WI38 (cell line): ENCODE measurements around the gene CLPX.
"Not testable (repeated sequence)": the region's sequence is repeated elsewhere in the genome, so short reads cannot be mapped to it uniquely, and the experiment has no call there.

ENCODE experiments used
- H3K4me3 ChIP-seq: 2 replicates; pipeline ENCODE4 v1.5.1; 2011; ENCODE audit warnings: low read depth, mild to moderate bottlenecking, control low read depth, low read length
- TF ChIP-seq, protein P1 (sequence below): IDR thresholded peaks from 2 replicates; pipeline ENCODE4 v1.5.1; 2012; ENCODE audit warnings: low read depth, mild to moderate bottlenecking, control low read depth, low read length

The CLPX gene

GRCh38 chr15:65194826-65195547, 9.8 kb upstream of the CLPX start:
- TF ChIP-seq, protein P1, sequence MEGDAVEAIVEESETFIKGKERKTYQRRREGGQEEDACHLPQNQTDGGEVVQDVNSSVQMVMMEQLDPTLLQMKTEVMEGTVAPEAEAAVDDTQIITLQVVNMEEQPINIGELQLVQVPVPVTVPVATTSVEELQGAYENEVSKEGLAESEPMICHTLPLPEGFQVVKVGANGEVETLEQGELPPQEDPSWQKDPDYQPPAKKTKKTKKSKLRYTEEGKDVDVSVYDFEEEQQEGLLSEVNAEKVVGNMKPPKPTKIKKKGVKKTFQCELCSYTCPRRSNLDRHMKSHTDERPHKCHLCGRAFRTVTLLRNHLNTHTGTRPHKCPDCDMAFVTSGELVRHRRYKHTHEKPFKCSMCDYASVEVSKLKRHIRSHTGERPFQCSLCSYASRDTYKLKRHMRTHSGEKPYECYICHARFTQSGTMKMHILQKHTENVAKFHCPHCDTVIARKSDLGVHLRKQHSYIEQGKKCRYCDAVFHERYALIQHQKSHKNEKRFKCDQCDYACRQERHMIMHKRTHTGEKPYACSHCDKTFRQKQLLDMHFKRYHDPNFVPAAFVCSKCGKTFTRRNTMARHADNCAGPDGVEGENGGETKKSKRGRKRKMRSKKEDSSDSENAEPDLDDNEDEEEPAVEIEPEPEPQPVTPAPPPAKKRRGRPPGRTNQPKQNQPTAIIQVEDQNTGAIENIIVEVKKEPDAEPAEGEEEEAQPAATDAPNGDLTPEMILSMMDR: no peak
- no peak overlapping the region for H3K4me3 ChIP-seq

GRCh38 chr15:65192016-65192415, 6.9 kb upstream of the CLPX start:
- TF ChIP-seq, protein P1: no peak

GRCh38 chr15:65189102-65189740, 4.1 kb upstream of the CLPX start:
- TF ChIP-seq, protein P1: peak; percentile 72
- no peak overlapping the region for H3K4me3 ChIP-seq

More at GRCh38 chr15:65192016-65192415, 6.9 kb upstream of the CLPX start:
- H3K4me3 ChIP-seq: no peak overlapping the region

GRCh38 chr15:65188472-65188871, 3.3 kb upstream of the CLPX start:
- not testable (repeated sequence) for H3K4me3 ChIP-seq

DNA sequence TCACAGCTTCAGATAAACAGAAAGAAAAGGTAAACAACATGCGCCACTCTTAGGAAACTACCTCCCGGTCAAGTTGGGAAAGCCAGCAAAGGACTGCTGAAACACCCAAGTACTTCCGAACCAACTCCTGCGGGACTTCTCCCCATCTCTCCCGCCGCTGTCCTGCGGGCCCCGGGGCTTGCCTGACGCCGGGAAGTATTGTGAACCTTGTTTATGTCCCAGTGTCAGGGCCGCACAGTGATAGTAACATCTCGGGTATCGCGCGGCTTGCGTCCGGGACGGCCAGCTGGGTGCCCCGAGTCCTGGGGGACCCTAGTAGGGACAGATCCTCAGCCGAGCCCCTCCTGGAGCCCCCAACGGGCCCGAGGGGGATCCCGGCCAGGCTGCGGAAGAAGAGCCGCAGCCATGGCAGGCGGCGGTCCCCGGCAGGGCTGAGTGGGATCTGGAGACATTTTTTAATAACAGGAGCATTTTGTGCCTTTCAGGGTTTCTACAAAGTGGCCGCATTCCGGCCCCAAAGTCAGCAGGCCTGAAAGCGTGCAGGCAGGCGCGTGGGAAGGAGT, 756 bp downstream of the CLPX start:
- TF ChIP-seq, protein P1: no peak
- peak overlapping the region; percentile 82 for H3K4me3 ChIP-seq

DNA sequence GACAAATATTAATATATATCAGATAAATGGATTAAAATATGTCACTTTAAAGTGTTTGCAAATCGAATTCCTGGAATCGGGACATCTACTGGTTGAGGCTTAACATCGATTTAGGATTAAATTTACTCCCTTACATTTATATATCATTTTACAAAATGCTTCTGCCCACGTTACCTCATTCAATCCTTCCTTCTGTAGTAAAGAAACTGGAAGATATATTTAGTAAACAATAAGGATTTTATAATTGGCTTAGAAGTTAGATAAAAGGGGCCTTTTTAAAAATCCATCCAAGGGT, 1.3 kb downstream of the CLPX start:
- TF ChIP-seq, protein P1: no peak
- peak overlapping the region; percentile 82 for H3K4me3 ChIP-seq

- H3K4me3 ChIP-seq: no peak overlapping the region
- TF ChIP-seq, protein P1: no peak
Observed at GRCh38 chr15:65182538-65182937, 2.6 kb downstream of the CLPX start.

DNA sequence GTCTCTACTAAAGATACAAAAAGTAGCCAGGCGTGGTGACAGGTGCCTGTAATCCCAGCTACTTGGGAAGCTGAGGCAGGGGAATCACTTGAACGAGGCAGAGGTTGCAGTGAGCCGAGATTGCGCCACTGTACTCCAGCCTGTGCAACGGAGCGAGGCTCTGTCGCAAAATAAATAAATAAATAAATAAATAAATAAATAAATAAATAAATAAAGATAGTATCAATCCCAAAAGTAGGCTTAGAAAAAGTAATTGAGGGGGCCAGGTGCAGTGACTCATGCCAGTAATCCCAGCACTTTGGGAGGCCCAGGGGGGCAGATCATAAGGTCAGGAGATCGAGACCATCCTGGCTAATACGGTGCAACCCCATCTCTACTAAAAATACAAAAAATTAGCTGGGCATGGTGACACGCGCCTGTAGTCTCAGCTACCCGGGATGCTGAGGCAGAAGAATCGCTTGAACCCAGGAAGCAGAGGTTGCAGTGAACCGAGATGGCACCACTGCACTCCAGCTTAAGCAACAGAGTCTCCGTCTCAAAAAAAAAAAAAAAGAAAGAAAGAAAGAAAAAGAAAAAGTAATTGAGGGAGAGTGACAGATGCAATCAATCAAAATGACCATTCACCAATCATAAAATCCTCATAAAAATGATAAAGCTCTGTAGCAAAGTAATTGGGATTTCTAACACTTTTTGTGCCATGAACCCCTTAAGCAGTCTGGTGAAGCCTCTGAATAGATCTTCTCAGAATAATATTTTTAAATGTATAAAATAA, 3.4 kb downstream of the CLPX start:
- not testable (repeated sequence) for H3K4me3 ChIP-seq
